SK-N-MC (cell line): Measurements from ENCODE around the gene GTPBP4.

Source experiments
- EZH2 ChIP-seq: fragments of 200-600 bp; sonication (generic); IDR thresholded peaks from one replicate; pipeline ENCODE4 v1.6.1; 2017; ENCODE audit warnings: antibody characterized with exemption
- FOXP2 ChIP-seq: optimal IDR thresholded peaks from 2 replicates; pipeline ENCODE3; 2011; ENCODE audit warnings: mild to moderate bottlenecking, moderate library complexity; ENCODE audit not compliant: insufficient read depth; ENCODE audit errors: extremely low read length, control extremely low read depth
- POLR2AphosphoS5 ChIP-seq: IDR thresholded peaks from 2 replicates; pipeline ENCODE4 v1.6.1; 2012; ENCODE audit warnings: mild to moderate bottlenecking, low read depth, low read length, borderline replicate concordance

DNA sequence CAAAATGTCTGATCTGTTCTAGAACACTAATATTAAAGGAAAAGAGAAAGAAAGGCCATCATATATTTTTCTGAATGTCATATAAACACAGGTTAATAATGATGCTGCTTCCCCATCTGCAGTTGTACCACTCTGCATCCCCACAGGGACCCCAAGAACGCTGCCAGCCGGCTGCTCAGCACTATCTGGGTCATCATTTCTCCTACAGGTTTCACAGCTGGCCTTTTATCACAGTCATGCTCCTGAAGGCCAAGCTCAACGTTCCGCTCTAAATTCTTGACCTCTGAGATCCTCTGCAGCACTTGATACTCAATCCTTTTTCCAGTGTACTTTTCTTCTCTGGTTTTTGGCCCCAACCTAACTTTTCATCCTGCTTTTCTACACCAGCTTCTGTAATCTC lies 55.9 kb downstream of the GTPBP4 start:
- no peak for TF ChIP-seq EZH2
- TF ChIP-seq POLR2AphosphoS5 = no peak
- no peak for TF ChIP-seq FOXP2
